ENCODE results near the gene ELANE.

ELANE gene

GRCh38 chr19:824885-825284 lies 27.2 kb upstream of the ELANE start:
- WGBS (ENCODE audit: extremely low coverage, insufficient coverage, insufficient read length): no CpG with 5 or more reads among the region's 15 CpGs
- Histone ChIP-seq H2BK12ac (ENCODE audit: low read length) (no peak overlapping the region), H3K23ac (ENCODE audit: low read length) (no peak overlapping the region), H2AK5ac (ENCODE audit: low read length) (no peak overlapping the region), H2BK5ac (ENCODE audit: low read depth, low read length, poor library complexity) (no peak overlapping the region), H2AFZ (ENCODE audit: insufficient read depth, low read length, poor library complexity) (no peak overlapping the region), H3K27me3 (ENCODE audit: insufficient read depth, low read length) (no peaks in the 10 kb centered on the region), H3K27ac (ENCODE audit: low read depth, low read length) (no peak overlapping the region), H3K4me1 (ENCODE audit: control insufficient read depth in 1 of 2, insufficient read depth in 2 of 2, low read length in 2 of 2) (peaks cover 6% of the 10 kb centered on the region in 2 experiments), H4K12ac (ENCODE audit: low read depth, low read length) (no peak overlapping the region), H3K79me2 (ENCODE audit: control insufficient read depth, insufficient read depth, low read length, poor library complexity) (no peaks in the 10 kb centered on the region), H3K36me3 (ENCODE audit: control insufficient read depth in 1 of 2, insufficient read depth in 2 of 2, low read length in 2 of 2) (no peaks in the 10 kb centered on the region), H2BK120ac (ENCODE audit: insufficient read depth, low read length, poor library complexity) (no peak overlapping the region), H3K4me3 (ENCODE audit: low read depth, low read length) (no peak overlapping the region), H3K79me1 (ENCODE audit: low read length) (peaks cover 7% of the 10 kb centered on the region), H3K9me3 (ENCODE audit: insufficient read depth, low read depth, low read length) (peaks cover 3% of the 10 kb centered on the region), H3K4me2 (ENCODE audit: low read length) (no peak overlapping the region), H4K91ac (ENCODE audit: low read depth, low read length) (no peak overlapping the region), H3K18ac (ENCODE audit: low read length) (no peak overlapping the region), H3K4ac (ENCODE audit: low read depth, low read length) (no peak overlapping the region), H3K9ac (ENCODE audit: low read length) (no peak overlapping the region), H3K14ac (ENCODE audit: low read length) (no peak overlapping the region), H4K8ac (ENCODE audit: low read depth, low read length) (no peak overlapping the region)
- DNase-seq: no peak

- DNase-seq: no peak
- H4K8ac ChIP-seq (ENCODE audit: low read depth, low read length): no peak overlapping the region
- no peak overlapping the region for H2BK120ac ChIP-seq (ENCODE audit: insufficient read depth, low read length, poor library complexity)
- H3K9ac ChIP-seq (ENCODE audit: low read length): no peak overlapping the region
- WGBS (ENCODE audit: extremely low coverage, insufficient coverage, insufficient read length): no CpG with 5 or more reads among the region's 19 CpGs
- no peak overlapping the region for H2AFZ ChIP-seq (ENCODE audit: insufficient read depth, low read length, poor library complexity)
- H3K4ac ChIP-seq (ENCODE audit: low read depth, low read length): no peak overlapping the region
- no peak overlapping the region for H2BK12ac ChIP-seq (ENCODE audit: low read length)
- H3K23ac ChIP-seq (ENCODE audit: low read length): no peak overlapping the region
- H2BK5ac ChIP-seq (ENCODE audit: low read depth, low read length, poor library complexity): no peak overlapping the region
- H3K27ac ChIP-seq (ENCODE audit: low read depth, low read length): no peak overlapping the region
- H3K27me3 ChIP-seq (ENCODE audit: insufficient read depth, low read length): no peaks in the 10 kb centered on the region
- no peak overlapping the region for H4K91ac ChIP-seq (ENCODE audit: low read depth, low read length)
- H3K14ac ChIP-seq (ENCODE audit: low read length): no peak overlapping the region
- peaks cover 7% of the 10 kb centered on the region for H3K79me1 ChIP-seq (ENCODE audit: low read length)
- H3K4me1 ChIP-seq (ENCODE audit: control insufficient read depth in 1 of 2, insufficient read depth in 2 of 2, low read length in 2 of 2): peaks cover 3 to 6% of the 10 kb centered on the region in 2 experiments
- H2AK5ac ChIP-seq (ENCODE audit: low read length): no peak overlapping the region
- H4K12ac ChIP-seq (ENCODE audit: low read depth, low read length): no peak overlapping the region
- H3K36me3 ChIP-seq (ENCODE audit: control insufficient read depth in 1 of 2, insufficient read depth in 2 of 2, low read length in 2 of 2): no peaks in the 10 kb centered on the region
- no peak overlapping the region for H3K4me2 ChIP-seq (ENCODE audit: low read length)
- H3K79me2 ChIP-seq (ENCODE audit: control insufficient read depth, insufficient read depth, low read length, poor library complexity): no peaks in the 10 kb centered on the region
- H3K18ac ChIP-seq (ENCODE audit: low read length): no peak overlapping the region
- H3K4me3 ChIP-seq (ENCODE audit: low read depth, low read length): no peak overlapping the region
- peaks cover 3% of the 10 kb centered on the region for H3K9me3 ChIP-seq (ENCODE audit: insufficient read depth, low read depth, low read length)
Measured at GRCh38 chr19:825897-826644, 26.0 kb upstream of the ELANE start.

GRCh38 chr19:827314-827709 lies 24.8 kb upstream of the ELANE start:
- Histone ChIP-seq H2BK5ac (ENCODE audit: low read depth, low read length, poor library complexity) (no peak overlapping the region), H3K4ac (ENCODE audit: low read depth, low read length) (no peak overlapping the region), H4K91ac (ENCODE audit: low read depth, low read length) (no peak overlapping the region), H3K14ac (ENCODE audit: low read length) (no peak overlapping the region), H2AK5ac (ENCODE audit: low read length) (no peak overlapping the region), H3K18ac (ENCODE audit: low read length) (no peak overlapping the region), H3K79me1 (ENCODE audit: low read length) (peaks cover 2% of the 10 kb centered on the region), H2AFZ (ENCODE audit: insufficient read depth, low read length, poor library complexity) (no peak overlapping the region), H3K27ac (ENCODE audit: low read depth, low read length) (no peak overlapping the region), H3K79me2 (ENCODE audit: control insufficient read depth, insufficient read depth, low read length, poor library complexity) (no peaks in the 10 kb centered on the region), H3K23ac (ENCODE audit: low read length) (no peak overlapping the region), H3K27me3 (ENCODE audit: insufficient read depth, low read length) (no peaks in the 10 kb centered on the region), H4K12ac (ENCODE audit: low read depth, low read length) (no peak overlapping the region), H4K8ac (ENCODE audit: low read depth, low read length) (no peak overlapping the region), H2BK12ac (ENCODE audit: low read length) (no peak overlapping the region), H3K9ac (ENCODE audit: low read length) (no peak overlapping the region), H3K36me3 (ENCODE audit: control insufficient read depth in 1 of 2, insufficient read depth in 2 of 2, low read length in 2 of 2) (no peaks in the 10 kb centered on the region), H3K4me3 (ENCODE audit: low read depth, low read length) (no peak overlapping the region), H2BK120ac (ENCODE audit: insufficient read depth, low read length, poor library complexity) (no peak overlapping the region), H3K9me3 (ENCODE audit: insufficient read depth, low read depth, low read length) (peaks cover 3% of the 10 kb centered on the region), H3K4me2 (ENCODE audit: low read length) (no peak overlapping the region), H3K4me1 (ENCODE audit: control insufficient read depth in 1 of 2, insufficient read depth in 2 of 2, low read length in 2 of 2) (peaks cover 3 to 6% of the 10 kb centered on the region in 2 experiments)
- no CpG with 5 or more reads among the region's 11 CpGs for WGBS (ENCODE audit: extremely low coverage, insufficient coverage, insufficient read length)
- DNase-seq: no peak

GRCh38 chr19:827710-828321 lies 24.3 kb upstream of the ELANE start, which contains the start of gene AZU1:
Gene AZU1 (plus strand): TSS chr19:827837. CDS start chr19:827847, 10 bp downstream.
- no peaks in the 10 kb centered on the region for H3K27me3 ChIP-seq (ENCODE audit: insufficient read depth, low read length)
- H2AK5ac ChIP-seq (ENCODE audit: low read length): no peak within 1 kb of the TSS
- H3K79me2 ChIP-seq (ENCODE audit: control insufficient read depth, insufficient read depth, low read length, poor library complexity): no peaks in the 10 kb centered on the region
- no peak within 1 kb of the TSS for H3K4me3 ChIP-seq (ENCODE audit: low read depth, low read length)
- H3K14ac ChIP-seq (ENCODE audit: low read length): no peak within 1 kb of the TSS
- H3K36me3 ChIP-seq (ENCODE audit: control insufficient read depth in 1 of 2, insufficient read depth in 2 of 2, low read length in 2 of 2): no peaks in the 10 kb centered on the region
- H2BK12ac ChIP-seq (ENCODE audit: low read length): no peak within 1 kb of the TSS
- H4K8ac ChIP-seq (ENCODE audit: low read depth, low read length): no peak within 1 kb of the TSS
- H2AFZ ChIP-seq (ENCODE audit: insufficient read depth, low read length, poor library complexity): no peak within 1 kb of the TSS
- no CpG with 5 or more reads among the region's 33 CpGs for WGBS (ENCODE audit: extremely low coverage, insufficient coverage, insufficient read length)
- peaks cover 3 to 5% of the 10 kb centered on the region in 2 experiments for H3K4me1 ChIP-seq (ENCODE audit: control insufficient read depth in 1 of 2, insufficient read depth in 2 of 2, low read length in 2 of 2)
- H4K12ac ChIP-seq (ENCODE audit: low read depth, low read length): no peak within 1 kb of the TSS
- no peak within 1 kb of the TSS for H2BK5ac ChIP-seq (ENCODE audit: low read depth, low read length, poor library complexity)
- DNase-seq: no peak
- no peak within 1 kb of the TSS for H4K91ac ChIP-seq (ENCODE audit: low read depth, low read length)
- H3K4ac ChIP-seq (ENCODE audit: low read depth, low read length): no peak within 1 kb of the TSS
- no peak within 1 kb of the TSS for H3K4me2 ChIP-seq (ENCODE audit: low read length)
- H3K18ac ChIP-seq (ENCODE audit: low read length): no peak within 1 kb of the TSS
- no peak within 1 kb of the TSS for H3K9ac ChIP-seq (ENCODE audit: low read length)
- peaks cover 3% of the 10 kb centered on the region for H3K9me3 ChIP-seq (ENCODE audit: insufficient read depth, low read depth, low read length)
- H3K23ac ChIP-seq (ENCODE audit: low read length): no peak within 1 kb of the TSS
- no peak within 1 kb of the TSS for H3K27ac ChIP-seq (ENCODE audit: low read depth, low read length)
- no peak within 1 kb of the TSS for H2BK120ac ChIP-seq (ENCODE audit: insufficient read depth, low read length, poor library complexity)
- H3K79me1 ChIP-seq (ENCODE audit: low read length): no peaks in the 10 kb centered on the region
